H1 (cell line): ENCODE results near the gene GPC6. TPM values are rescaled to one million over a fixed set of nuclear protein-coding genes. Genes with fewer than 3 reads are reported as not detected.

ENCODE experiments used
- CTCF ChIA-PET: fragments of 300-600 bp; sonication (Branson Sonifier 250); formaldehyde crosslinking; loops from one replicate; lab custom pipeline; 2021; ENCODE audit not compliant: partially characterized antibody; lab: Charles Lee
- POLR2A ChIA-PET: fragments of 300-600 bp; sonication (Branson Sonifier 250); formaldehyde crosslinking; loops from one replicate; lab custom pipeline; 2021; ENCODE audit warnings: inconsistent platforms; ENCODE audit not compliant: partially characterized antibody; lab: Charles Lee
- DNase-seq, 2 experiments: peaks; one replicate each; pipeline versions ENCODE4 v3.0.0 to v3.0.0-alpha.2; 2010 to 2022; ENCODE audit warnings: low spot score in 2 of 2, low read depth in 1 of 2, mixed read lengths in 1 of 2
- FAIRE-seq: peaks from 2 replicates; lab custom pipeline; 2011; peaks lifted over from hg19 to GRCh38; lab: Jason Lieb, UNC
- H2AFZ ChIP-seq: 2 replicates; pipeline ENCODE4 v1.8.1; 2012; ENCODE audit warnings: low read length, inconsistent platforms
- H2AK5ac ChIP-seq: 2 replicates; pipeline ENCODE4 v1.6.1; 2013; ENCODE audit warnings: low read depth, low read length
- H2BK120ac ChIP-seq: replicated peaks from 2 replicates; pipeline ENCODE3; 2013; ENCODE audit warnings: low read depth, low read length, inconsistent platforms
- H2BK12ac ChIP-seq: 2 replicates; pipeline ENCODE4 v1.6.1; 2013; ENCODE audit warnings: low read depth, low read length
- H2BK15ac ChIP-seq: 2 replicates; pipeline ENCODE4 v1.6.1; 2013; ENCODE audit warnings: low read length
- H2BK20ac ChIP-seq: 2 replicates; pipeline ENCODE4 v1.6.1; 2013; ENCODE audit warnings: low read length
- H2BK5ac ChIP-seq: 2 replicates; pipeline ENCODE4 v1.6.1; 2013; ENCODE audit warnings: low read depth, low read length
- H3K14ac ChIP-seq: 2 replicates; pipeline ENCODE4 v1.6.1; 2013; ENCODE audit warnings: inconsistent platforms; ENCODE audit not compliant: insufficient read length
- H3K18ac ChIP-seq: 2 replicates; pipeline ENCODE4 v1.6.1; 2013; ENCODE audit warnings: low read length; ENCODE audit errors: extremely low read depth
- H3K23ac ChIP-seq: 2 replicates; pipeline ENCODE4 v1.6.1; 2013; ENCODE audit warnings: inconsistent platforms; ENCODE audit not compliant: insufficient read length
- H3K23me2 ChIP-seq: 2 replicates; pipeline ENCODE4 v1.6.1; 2013; ENCODE audit warnings: low read depth, low read length
- H3K27ac ChIP-seq: 2 replicates; pipeline ENCODE4 v1.6.1; 2011; ENCODE audit warnings: low read depth, low read length, inconsistent platforms
- H3K27me3 ChIP-seq, 4 experiments: replicated peaks in 1 of 4; 1 replicate in 1 of 4; 2 replicates in 3 of 4; pipeline versions ENCODE4 v1.6.1 to v1.8.1; 2011 to 2013; ENCODE audit warnings: low read length in 3 of 4, mild to moderate bottlenecking in 3 of 4, inconsistent platforms in 2 of 4, mixed read lengths in 2 of 4, moderate library complexity in 1 of 4; ENCODE audit not compliant: control insufficient read depth in 3 of 4, insufficient read depth in 3 of 4; ENCODE audit errors: extremely low read depth in 1 of 4
- H3K36me3 ChIP-seq, 4 experiments: 2 replicates each; pipeline versions ENCODE4 v1.6.1 to v1.8.1; 2011 to 2013; ENCODE audit warnings: mild to moderate bottlenecking in 4 of 4, low read length in 3 of 4, moderate library complexity in 2 of 4, control low read depth in 1 of 4, inconsistent platforms in 1 of 4; ENCODE audit not compliant: insufficient read depth in 4 of 4, control insufficient read depth in 2 of 4
- H3K4ac ChIP-seq: replicated peaks from 2 replicates; pipeline ENCODE3; 2013; ENCODE audit warnings: low read length, low read depth, mixed read lengths, inconsistent platforms; ENCODE audit not compliant: insufficient read length
- H3K4me1 ChIP-seq, 4 experiments: replicated peaks in 1 of 4; 1 replicate in 1 of 4; 2 replicates in 3 of 4; pipeline versions ENCODE4 v1.6.1 to v1.8.1; 2011 to 2013; ENCODE audit warnings: low read length in 3 of 4, inconsistent platforms in 2 of 4, mixed read lengths in 1 of 4; ENCODE audit not compliant: insufficient read depth in 4 of 4, control insufficient read depth in 3 of 4
- H3K4me2 ChIP-seq, 2 experiments: 2 replicates each; pipeline versions ENCODE4 v1.6.1 to v1.8.1; 2011 to 2013; ENCODE audit warnings: low read depth in 2 of 2, low read length in 2 of 2, control low read depth in 1 of 2, inconsistent platforms in 1 of 2, mild to moderate bottlenecking in 1 of 2; ENCODE audit not compliant: insufficient read depth in 1 of 2
- H3K4me3 ChIP-seq, 4 experiments: fragments of 200-600, 300-600 bp in 1 of 4; sonication (generic), shearing (Covaris generic), sonication (Bioruptor Twin) in 1 of 4; 2 replicates each; pipeline versions ENCODE4 v1.5.1 to v1.8.1; 2011 to 2016; ENCODE audit warnings: low read length in 4 of 4, low read depth in 3 of 4, control low read depth in 2 of 4, inconsistent platforms in 2 of 4, mild to moderate bottlenecking in 2 of 4, mixed read lengths in 1 of 4, moderate library complexity in 1 of 4; ENCODE audit not compliant: insufficient read depth in 2 of 4; ENCODE audit errors: extremely low read depth in 1 of 4
- H3K56ac ChIP-seq: replicated peaks from 2 replicates; pipeline ENCODE3; 2013; ENCODE audit warnings: low read depth, mild to moderate bottlenecking, mixed read lengths, low read length, inconsistent platforms; ENCODE audit not compliant: insufficient read length
- H3K79me1 ChIP-seq: 2 replicates; pipeline ENCODE4 v1.6.1; 2013; ENCODE audit warnings: low read depth, low read length, control low read depth
- H3K79me2 ChIP-seq, 2 experiments: 2 replicates each; pipeline versions ENCODE4 v1.6.1 to v1.8.1; 2012 to 2013; ENCODE audit warnings: low read length in 2 of 2, mild to moderate bottlenecking in 2 of 2, inconsistent platforms in 1 of 2; ENCODE audit not compliant: insufficient read depth in 2 of 2, control insufficient read depth in 1 of 2
- H3K9ac ChIP-seq, 4 experiments: replicated peaks in 1 of 4; 1 replicate in 1 of 4; 2 replicates in 3 of 4; pipeline versions ENCODE4 v1.6.1 to v1.8.1; 2011 to 2013; ENCODE audit warnings: low read depth in 3 of 4, low read length in 3 of 4, control low read depth in 2 of 4, mild to moderate bottlenecking in 2 of 4, moderate library complexity in 2 of 4, inconsistent platforms in 1 of 4; ENCODE audit errors: extremely low read depth in 1 of 4
- H3K9me3 ChIP-seq, 2 experiments: 2 replicates each; pipeline versions ENCODE4 v1.6.1 to v1.8.1; 2012 to 2013; ENCODE audit warnings: mild to moderate bottlenecking in 2 of 2, moderate library complexity in 2 of 2, control low read depth in 1 of 2, inconsistent platforms in 1 of 2, low read depth in 1 of 2, low read length in 1 of 2, mixed read lengths in 1 of 2; ENCODE audit not compliant: insufficient read depth in 2 of 2
- H4K20me1 ChIP-seq, 2 experiments: replicated peaks in 1 of 2; 2 replicates each; pipeline versions ENCODE3 to v1.8.1; 2011 to 2013; ENCODE audit warnings: inconsistent platforms in 2 of 2, low read length in 2 of 2, mild to moderate bottlenecking in 1 of 2; ENCODE audit not compliant: insufficient read depth in 2 of 2, control insufficient read depth in 1 of 2
- H4K5ac ChIP-seq: 2 replicates; pipeline ENCODE4 v1.6.1; 2013; ENCODE audit warnings: low read length, low read depth, mixed read lengths, inconsistent platforms; ENCODE audit not compliant: insufficient read length
- H4K8ac ChIP-seq: 2 replicates; pipeline ENCODE4 v1.8.0; 2013; ENCODE audit warnings: mild to moderate bottlenecking, moderate library complexity, low read length, inconsistent platforms; ENCODE audit not compliant: insufficient read depth; ENCODE audit errors: extremely low read depth
- H4K91ac ChIP-seq: replicated peaks from 2 replicates; pipeline ENCODE3; 2013; ENCODE audit warnings: low read length, mixed read lengths, inconsistent platforms; ENCODE audit not compliant: insufficient read length
- BRCA1 ChIP-seq: IDR thresholded peaks from 2 replicates; pipeline ENCODE4 v1.6.1; 2012; ENCODE audit warnings: low read depth, low read length, improper control_type of control experiment
- CTCF ChIP-seq, 3 experiments: IDR thresholded peaks; 1 replicate in 2 of 3; 2 replicates in 1 of 3; pipeline versions ENCODE4 v1.5.1 to v1.6.1; 2011; ENCODE audit warnings: low read length in 3 of 3, mild to moderate bottlenecking in 3 of 3, inconsistent platforms in 2 of 3, low read depth in 1 of 3, moderate library complexity in 1 of 3; ENCODE audit not compliant: insufficient read depth in 1 of 3; ENCODE audit errors: control extremely low read depth in 1 of 3
- HDAC6 ChIP-seq: IDR thresholded peaks from one replicate; pipeline ENCODE4 v1.7.1; 2012; ENCODE audit warnings: low read depth, mild to moderate bottlenecking, inconsistent platforms, low read length, moderate library complexity
- KDM4A ChIP-seq: IDR thresholded peaks from one replicate; pipeline ENCODE4 v1.7.1; 2012; ENCODE audit warnings: low read depth, mild to moderate bottlenecking, moderate library complexity, low read length, inconsistent platforms; ENCODE audit not compliant: severe bottlenecking
- POLR2A ChIP-seq, 2 experiments: IDR thresholded peaks; 1 replicate in 1 of 2; 2 replicates in 1 of 2; pipeline ENCODE4 v1.6.1; 2011; ENCODE audit warnings: low read depth in 2 of 2, low read length in 2 of 2, mild to moderate bottlenecking in 2 of 2; ENCODE audit errors: control extremely low read depth in 1 of 2
- SIN3A ChIP-seq, 2 experiments: IDR thresholded peaks in 1 of 2; conservative IDR thresholded peaks in 1 of 2; 2 replicates each; pipeline ENCODE4 v1.6.1; 2011 to 2012; ENCODE audit warnings: low read length in 2 of 2, improper control_type of control experiment in 1 of 2, low read depth in 1 of 2, mild to moderate bottlenecking in 1 of 2
- SRF ChIP-seq: IDR thresholded peaks from 2 replicates; pipeline ENCODE4 v1.6.1; 2011; ENCODE audit warnings: mild to moderate bottlenecking, low read depth, low read length, moderate library complexity
- TBP ChIP-seq: IDR thresholded peaks from 2 replicates; pipeline ENCODE4 v1.6.1; 2011; ENCODE audit warnings: low read depth, low read length, improper control_type of control experiment
- TEAD4 ChIP-seq: IDR thresholded peaks from 2 replicates; pipeline ENCODE4 v1.6.1; 2012; ENCODE audit warnings: low read depth, low read length, inconsistent platforms, mixed read lengths
- WGBS, 2 experiments: shearing (Covaris generic) in 1 of 2; methylation state at CpG; one replicate each; pipeline versions ENCODE4 v1.1.6 to v1.1.7; 2013 to 2015; ENCODE audit warnings: low lambda C conversion rate in 2 of 2, mixed read lengths in 2 of 2, inconsistent platforms in 1 of 2, low coverage in 1 of 2, missing lambda C conversion rate in 1 of 2; ENCODE audit not compliant: insufficient replicate concordance in 2 of 2, insufficient coverage in 1 of 2, insufficient read length in 1 of 2; ENCODE audit errors: extremely low coverage in 1 of 2, missing lambda C conversion rate in 1 of 2; 5-methylcytosine and 5-hydroxymethylcytosine counted together
- polyA plus RNA-seq, 7 experiments: library from polyadenylated mRNA; depleted of rRNA in 3 of 7; stranded (reverse) in 5 of 7; unstranded in 2 of 7; fragments of >200 nt in 5 of 7; fragments of 200-250 nt in 2 of 7; gene quantifications; 1 replicate in 5 of 7; 2 replicates in 1 of 7; 4 replicates in 1 of 7; pipeline versions ENCODE4 v1.2.1 to v1.2.3, GENCODE V29; 2011 to 2013; ENCODE audit warnings: missing spikeins in 2 of 7, mixed read lengths in 2 of 7
- total RNA-seq: library from RNA; stranded (reverse); fragmentation: NEBNext Ultra II Directional; extraction: Animal tissue kit (Norgen Biotek cat#: 25700); gene quantifications from 2 replicates; pipeline ENCODE4 v1.2.1, GENCODE V29; 2021
- TF ChIP-seq, protein P1 (sequence below): IDR thresholded peaks from 2 replicates; pipeline ENCODE4 v1.6.1; 2012; ENCODE audit warnings: inconsistent platforms

The GPC6 gene
- total and polyA plus RNA-seq, 2 of the 8 experiments (the other 6 are each of a cell fraction or from before 2014, with no cell fraction given), result 5.4 to 12.0 TPM

DNA sequence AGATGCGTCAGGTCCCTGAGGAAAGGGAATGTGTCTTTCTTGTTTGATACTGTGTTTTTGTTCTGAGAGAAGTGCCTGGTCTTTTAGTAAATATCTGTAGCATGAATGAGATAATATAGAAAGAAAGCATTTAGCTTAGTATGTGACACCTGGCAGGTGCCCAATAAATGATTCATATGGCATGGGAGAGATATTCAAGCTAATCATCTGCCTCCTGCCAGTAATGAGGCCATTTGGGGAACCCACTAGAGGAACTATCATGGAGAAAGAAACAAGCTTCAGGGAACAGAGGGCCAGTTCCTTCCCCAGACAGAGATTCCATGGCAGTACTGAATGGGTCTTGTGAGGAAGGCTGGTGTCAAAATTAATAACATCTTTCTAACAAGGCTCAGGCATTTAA is 648.9 kb downstream of the GPC6 start:
- H4K20me1 ChIP-seq, result no peaks in the 10 kb centered on the region
- H3K79me1 ChIP-seq, result no peaks in the 10 kb centered on the region
- H3K4me1 ChIP-seq, result no peaks in the 10 kb centered on the region
- no peaks in the 10 kb centered on the region for H3K36me3 ChIP-seq
- H3K4me3 ChIP-seq, result no peak overlapping the region
- H3K9me3 ChIP-seq, result no peaks in the 10 kb centered on the region
- H2BK15ac ChIP-seq, result no peak overlapping the region
- ChIA-PET CTCF (interaction anchor here (1.0 kb wide), 1 partner anchor 317 kb away, joined by 4 read pairs; no protein-coding TSS in a partner anchor), POLR2A (no interaction called here)
- no peak overlapping the region for H4K5ac ChIP-seq
- H3K4me2 ChIP-seq, result no peak overlapping the region
- H3K23ac ChIP-seq, result no peak overlapping the region
- WGBS, 2 experiments, result 86% methylated on average over 1 of the region's 1 CpG; no CpG with 5 or more reads in 1 of the 2 experiments
- no peak overlapping the region for H4K8ac ChIP-seq
- no peaks in the 10 kb centered on the region for H3K23me2 ChIP-seq
- H3K18ac ChIP-seq, result no peak overlapping the region
- H2AK5ac ChIP-seq, result no peak overlapping the region
- no peak overlapping the region for H3K14ac ChIP-seq
- no peaks in the 10 kb centered on the region for H3K27me3 ChIP-seq
- no peak overlapping the region for H2BK120ac ChIP-seq
- no peak overlapping the region for H2BK20ac ChIP-seq
- TF ChIP-seq HDAC6 (no peak), TBP (no peak), BRCA1 (no peak), SIN3A (conservative IDR thresholded peaks at IDR 0.05 in 1 of 2, IDR thresholded peaks at IDR 0.05 in 1 of 2; ENCODE audit: low read depth in 1 of 2, low read length in 2 of 2) (no peak), TEAD4 (no peak), CTCF (IDR thresholded peaks at IDR 0.05; ENCODE audit: control extremely low read depth in 1 of 3, insufficient read depth in 1 of 3, low read depth in 1 of 3, low read length in 3 of 3) (no peak), KDM4A (no peak), POLR2A (IDR thresholded peaks at IDR 0.05; ENCODE audit: control extremely low read depth in 1 of 2, low read depth in 2 of 2, low read length in 2 of 2) (no peak), SRF (no peak)
- TF ChIP-seq, protein P1, sequence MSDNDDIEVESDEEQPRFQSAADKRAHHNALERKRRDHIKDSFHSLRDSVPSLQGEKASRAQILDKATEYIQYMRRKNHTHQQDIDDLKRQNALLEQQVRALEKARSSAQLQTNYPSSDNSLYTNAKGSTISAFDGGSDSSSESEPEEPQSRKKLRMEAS, result no peak
- no peak overlapping the region for H2BK5ac ChIP-seq
- no peak for DNase-seq
- H4K91ac ChIP-seq, result no peak overlapping the region
- no peak overlapping the region for H3K4ac ChIP-seq
- H3K9ac ChIP-seq, result no peak overlapping the region
- no peak overlapping the region for H3K56ac ChIP-seq
- no peak for FAIRE-seq
- no peaks in the 10 kb centered on the region for H3K79me2 ChIP-seq
- H3K27ac ChIP-seq, result no peak overlapping the region
- no peak overlapping the region for H2BK12ac ChIP-seq
- no peak overlapping the region for H2AFZ ChIP-seq
